Stimulated activated CD4-positive, alpha-beta T cell treated with anti-CD3 and anti-CD28 coated beads, Interleukin-2, amount 100 ng/mL, for 4 hours (primary cell): Measurements from ENCODE around the gene KLK13.

Experiments used
- DNase-seq: peaks from one replicate; pipeline ENCODE4 v3.0.0-alpha.2; 2020; ENCODE audit warnings: low read depth

Gene KLK13

DNA sequence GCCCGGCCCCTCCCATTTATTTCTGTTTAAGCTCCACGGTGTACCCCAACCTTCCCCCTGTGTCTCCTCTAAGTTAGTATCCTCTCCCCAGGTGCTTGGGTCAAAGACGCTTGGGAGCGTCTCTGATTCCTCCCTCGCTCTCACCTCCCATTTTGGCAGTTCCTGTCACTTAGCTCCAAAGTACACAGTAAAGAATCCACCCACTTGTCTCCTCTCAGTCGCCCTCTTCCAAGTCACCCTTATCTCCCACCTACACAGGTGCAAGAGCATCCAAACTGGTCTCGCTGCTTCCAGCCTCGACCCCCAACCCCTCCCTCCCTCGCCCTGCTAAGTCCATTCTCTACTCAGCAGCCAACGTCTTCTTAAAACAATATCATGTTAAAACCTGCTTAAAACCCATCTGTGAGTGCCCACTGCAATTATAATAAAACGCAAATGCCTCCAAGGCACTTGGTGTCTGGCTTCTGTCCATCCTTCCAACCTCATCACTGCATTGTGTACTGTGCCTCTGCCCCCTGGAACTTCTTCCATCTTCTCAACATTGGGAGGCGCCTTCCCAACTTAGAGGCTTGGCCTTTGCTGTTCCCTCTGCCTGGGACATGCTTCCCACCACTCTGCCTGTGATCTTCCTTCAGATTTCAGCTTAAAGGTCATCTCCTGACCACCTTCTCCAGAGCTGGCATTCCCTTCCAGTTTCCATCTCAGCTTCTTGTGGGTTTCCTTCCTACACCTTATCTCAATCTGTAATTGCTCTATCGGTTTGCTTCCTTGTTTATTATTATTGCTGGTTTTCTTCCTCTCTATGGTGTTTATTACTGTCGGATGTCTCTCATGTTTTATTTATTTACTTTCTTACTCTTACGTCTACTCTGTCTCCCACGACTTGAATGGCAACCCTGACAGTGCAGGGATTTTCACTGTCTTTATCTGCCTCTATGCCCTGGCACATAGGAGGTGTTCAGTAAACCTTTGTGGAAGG lies 27.3 kb upstream of the KLK13 start:
- no peak for DNase-seq

DNA sequence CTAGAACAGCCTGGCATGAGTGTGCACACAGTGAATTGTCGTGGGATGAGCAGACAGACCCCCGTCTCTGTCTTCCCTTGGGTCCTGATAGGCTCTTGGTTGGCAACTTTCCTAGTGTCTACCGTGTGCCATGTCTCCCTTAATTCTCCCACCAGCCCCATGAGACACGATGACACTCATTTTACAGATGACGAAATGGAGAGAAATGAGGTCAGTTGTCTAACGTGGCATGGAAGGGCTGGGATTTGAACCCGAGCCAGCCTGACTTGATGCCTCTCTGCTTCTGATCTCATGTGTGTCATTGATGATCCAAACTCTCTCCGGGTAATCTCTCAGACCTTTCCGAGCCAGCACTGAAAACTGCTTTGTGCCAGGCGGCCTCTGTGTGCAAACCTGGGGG lies 26.2 kb upstream of the KLK13 start:
- DNase-seq = no peak

DNA sequence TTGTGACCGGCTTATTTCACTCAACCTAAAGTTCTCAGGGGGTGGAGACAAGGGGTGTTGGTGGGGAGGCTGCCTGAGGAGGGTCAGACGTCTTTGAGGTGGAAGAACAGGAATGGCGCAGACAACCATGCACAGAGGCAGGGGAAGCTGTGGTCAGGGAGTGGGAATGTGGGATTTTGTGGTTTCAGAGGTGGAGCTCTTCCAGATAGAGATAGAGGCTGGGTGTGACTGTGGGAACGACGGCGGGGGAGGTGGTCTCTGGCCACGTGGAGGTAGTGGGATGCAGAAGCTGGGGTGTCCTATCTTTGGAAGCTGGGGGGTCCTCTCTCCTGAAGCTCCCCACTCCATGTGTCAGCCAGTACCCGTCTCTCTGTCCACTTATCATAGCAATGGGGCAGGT lies 25.6 kb upstream of the KLK13 start:
- no peak for DNase-seq

DNA sequence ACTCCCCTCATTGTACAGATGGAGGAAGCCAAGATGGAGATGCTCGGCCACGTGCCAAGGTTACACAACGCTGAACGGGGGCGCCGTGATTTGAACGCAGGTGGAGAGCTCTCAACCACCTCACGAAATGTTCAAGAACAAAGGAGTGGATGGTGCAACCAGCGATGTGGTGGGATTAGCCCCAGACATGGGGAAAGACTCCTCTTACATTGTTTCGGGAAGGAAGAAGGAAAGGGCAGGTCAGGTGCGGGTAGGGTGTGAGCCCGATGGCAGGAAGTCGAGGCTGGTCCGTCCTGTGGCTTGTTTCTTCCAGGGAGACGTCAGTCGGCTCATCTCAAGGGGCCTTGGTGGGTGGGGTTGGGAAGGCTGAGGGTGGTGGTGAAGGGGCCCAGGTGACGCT lies 24.9 kb upstream of the KLK13 start:
- no peak for DNase-seq

DNA sequence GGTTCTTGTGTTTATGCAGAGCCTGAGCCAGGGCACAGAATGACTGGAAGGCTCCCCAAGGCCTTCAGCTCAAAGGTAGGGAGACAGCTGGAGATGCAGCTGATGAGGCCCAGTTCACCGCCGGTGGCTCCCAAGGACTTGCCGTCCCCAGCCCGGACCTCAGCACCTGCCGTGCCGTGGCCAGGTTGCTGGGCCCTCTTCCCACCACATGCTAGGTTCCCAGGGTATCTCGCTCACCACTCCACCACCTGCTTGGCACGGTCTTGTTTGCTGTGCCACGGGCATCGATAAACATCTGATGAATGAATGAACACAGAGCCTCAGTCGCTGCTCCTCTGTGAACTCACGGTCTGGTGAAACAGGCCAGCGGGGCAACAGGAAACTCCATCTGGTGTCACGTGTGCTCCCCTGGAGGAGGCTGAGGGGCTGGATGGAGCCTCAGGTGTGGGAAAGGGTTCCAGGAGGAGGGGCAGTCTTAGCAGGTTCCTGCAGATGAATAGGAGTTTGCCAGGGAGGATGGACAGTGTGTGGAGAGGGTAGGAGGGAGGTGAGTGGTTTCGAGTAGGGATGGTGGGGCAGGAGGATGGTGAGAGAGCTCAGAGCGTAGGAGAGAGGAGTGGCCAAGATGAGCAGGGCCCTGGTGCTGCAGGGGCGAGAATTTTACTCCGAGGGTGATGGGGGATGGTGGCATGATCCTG lies 21.4 kb upstream of the KLK13 start:
- no peak for DNase-seq

DNA sequence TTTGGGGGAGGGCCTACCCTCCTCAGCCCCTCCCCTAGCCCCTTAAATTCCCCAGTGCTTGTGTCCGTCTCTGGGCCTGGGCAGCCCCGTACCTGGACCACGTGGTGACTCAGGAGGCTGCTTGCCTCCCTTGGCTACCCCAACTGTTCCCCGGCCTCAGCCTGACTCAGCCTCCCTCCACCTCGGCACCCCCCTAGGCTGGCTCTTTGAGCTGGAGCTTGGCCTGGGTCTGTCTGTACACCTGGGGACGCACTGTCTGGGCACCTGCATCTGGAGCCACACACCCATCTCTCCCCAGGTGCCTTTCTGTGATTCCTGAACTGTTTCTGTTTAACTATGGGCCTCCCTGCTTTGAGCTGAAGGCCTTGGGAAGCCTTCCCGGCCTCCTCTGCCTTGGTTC lies 19.6 kb upstream of the KLK13 start:
- no peak for DNase-seq

DNA sequence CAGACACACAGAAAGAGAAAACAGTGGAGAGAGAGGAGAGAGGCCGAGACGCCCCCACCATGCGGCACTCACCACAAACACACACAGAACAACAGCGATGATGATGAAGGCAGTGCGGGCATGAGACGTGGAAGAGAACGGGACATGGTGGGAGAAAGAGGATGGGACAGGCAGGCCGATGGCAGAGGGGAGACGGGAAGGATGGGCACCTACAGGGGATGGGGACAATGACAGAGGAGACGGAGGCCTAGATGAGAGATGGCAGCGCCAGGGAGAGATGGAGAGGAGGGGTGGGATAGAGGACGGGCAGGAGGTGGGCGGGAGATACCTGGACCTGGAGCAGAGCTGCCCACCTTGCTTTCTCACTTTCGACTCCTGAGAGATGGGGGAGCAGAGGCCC lies 18.9 kb upstream of the KLK13 start:
- no peak for DNase-seq

DNA sequence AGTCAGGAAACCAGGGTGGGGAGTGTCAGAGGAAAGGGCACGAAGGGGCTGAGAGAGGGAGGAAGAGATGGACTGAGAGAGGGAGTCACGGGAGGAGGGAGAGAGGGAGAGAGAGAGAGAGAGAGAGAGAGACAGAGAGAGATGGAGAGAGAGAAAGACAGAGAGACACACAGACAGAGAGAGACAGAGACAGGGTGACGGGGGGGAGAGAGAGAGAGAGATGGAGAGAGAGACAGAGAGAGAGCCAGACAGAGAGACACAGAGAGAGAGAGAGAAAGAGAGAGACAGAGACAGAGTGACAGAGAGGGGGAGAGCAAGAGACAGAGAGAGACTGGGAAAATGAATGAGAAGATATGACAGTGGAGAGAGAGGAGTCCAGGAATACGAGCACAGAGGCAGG lies 18.3 kb upstream of the KLK13 start:
- DNase-seq = no peak

DNA sequence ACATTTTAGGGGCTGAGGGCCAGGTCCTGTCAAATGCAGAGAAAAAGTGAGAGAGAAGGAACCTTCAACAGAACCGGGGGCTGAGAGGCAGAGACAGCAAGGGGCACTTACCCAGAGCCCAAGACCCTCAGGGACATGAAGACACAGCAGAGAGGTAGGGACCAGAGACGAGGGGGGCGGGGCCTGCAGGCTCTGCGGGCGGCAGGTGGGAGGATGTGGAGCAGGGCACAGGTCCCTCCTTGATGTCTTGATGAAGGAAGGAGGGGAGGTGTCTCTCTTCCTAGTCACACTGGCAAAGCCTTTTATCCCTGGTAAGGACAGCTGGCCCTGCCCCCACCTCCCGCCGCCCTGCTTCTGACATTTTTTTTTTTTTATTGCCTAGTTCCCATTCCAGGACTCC lies 17.7 kb upstream of the KLK13 start, which contains the start of gene KLK14:
Gene KLK14 (minus strand): TSS at position 277 of the 400 bp plus-strand sequence. CDS start 273 bp downstream, at position 4.
- DNase-seq = no peak

DNA sequence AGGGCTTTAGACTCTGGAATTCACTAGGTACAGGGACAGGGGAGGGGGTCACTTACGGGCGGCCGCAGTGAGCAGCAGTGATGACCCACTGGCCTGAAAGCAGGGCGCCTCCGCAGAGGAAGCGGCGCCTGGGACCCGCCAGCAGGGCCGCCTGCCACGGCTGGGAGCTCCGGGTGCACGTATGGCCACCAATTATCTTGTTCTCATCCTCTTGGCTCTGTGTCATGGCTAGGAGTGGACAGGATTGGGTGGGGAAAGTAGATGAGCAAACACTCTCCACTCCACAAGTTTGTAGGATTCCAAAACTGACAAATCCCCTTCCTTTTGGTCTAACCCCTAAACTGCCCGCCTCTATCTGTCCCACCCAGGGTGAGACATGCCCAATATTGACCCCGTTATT lies 16.6 kb upstream of the KLK13 start:
- DNase-seq = no peak

DNA sequence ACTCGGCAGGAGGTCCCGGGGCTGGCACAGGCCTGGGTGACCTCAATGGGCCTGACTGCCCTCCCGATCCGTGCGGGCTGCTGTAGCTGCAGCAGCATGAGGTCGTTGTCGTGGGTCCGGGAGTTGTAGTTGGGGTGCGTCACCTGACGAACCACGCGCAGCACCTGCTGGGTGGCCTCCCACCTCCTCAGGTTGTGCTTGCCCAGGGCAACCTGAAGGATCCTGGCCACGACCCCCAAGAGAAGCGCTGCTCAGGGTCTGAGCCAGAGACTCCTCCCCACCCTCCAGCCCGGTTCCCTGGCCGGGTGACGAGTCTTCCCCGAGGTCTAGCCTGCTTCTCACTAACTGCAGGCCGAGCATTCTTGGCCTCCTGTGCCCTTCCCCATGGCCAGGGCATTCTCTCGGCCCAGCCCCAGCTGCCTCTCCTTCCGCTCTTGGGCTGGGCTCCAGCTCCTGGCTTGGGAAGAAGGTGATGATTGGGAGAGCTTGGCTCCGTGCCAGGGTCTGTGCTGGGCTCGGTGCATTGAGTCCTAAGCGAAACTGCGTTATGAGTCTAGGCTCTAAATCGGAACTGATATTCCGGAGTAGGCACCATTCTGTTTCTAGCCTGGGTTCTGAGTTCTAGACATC lies 14.7 kb upstream of the KLK13 start:
- no peak for DNase-seq

DNA sequence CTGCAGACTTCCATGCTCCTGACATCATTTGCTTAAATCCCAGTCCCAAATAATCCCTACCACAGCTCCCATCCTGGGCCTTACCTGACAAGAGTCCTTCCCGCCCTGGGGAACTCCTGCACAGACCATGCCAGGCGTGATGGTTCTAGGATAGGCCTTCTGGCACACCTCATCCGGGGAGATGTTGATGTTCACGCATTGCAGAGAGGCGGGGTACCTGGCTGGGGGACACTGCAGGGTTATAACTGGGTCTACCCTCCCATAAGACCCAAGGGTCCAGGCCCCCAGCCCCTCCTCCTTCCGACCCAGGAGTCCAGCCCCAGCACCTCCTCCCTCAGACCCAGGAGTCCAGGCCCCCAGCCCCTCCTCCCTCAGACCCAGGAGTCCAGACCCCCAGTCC lies 13.8 kb upstream of the KLK13 start:
- DNase-seq = no peak

DNA sequence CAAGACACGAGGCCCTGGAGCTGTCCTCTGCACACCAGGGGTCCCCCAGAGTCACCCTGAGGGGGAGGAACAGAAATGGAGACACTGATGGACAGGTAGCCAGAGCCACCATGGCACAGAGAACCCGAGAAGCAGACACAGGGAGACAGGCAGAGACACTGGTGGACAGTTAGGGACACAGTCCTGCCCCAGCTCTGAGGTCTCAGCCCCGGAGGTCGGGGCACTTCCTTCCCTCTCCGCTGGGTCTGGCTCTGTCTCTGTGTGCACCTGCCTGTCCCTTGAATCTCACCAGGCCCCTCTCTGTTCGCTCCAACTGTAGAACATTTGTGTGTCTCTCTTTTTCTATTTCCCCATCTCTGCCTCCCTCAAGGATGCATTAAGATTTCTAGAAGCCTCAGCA lies 13.2 kb upstream of the KLK13 start:
- DNase-seq = no peak

DNA sequence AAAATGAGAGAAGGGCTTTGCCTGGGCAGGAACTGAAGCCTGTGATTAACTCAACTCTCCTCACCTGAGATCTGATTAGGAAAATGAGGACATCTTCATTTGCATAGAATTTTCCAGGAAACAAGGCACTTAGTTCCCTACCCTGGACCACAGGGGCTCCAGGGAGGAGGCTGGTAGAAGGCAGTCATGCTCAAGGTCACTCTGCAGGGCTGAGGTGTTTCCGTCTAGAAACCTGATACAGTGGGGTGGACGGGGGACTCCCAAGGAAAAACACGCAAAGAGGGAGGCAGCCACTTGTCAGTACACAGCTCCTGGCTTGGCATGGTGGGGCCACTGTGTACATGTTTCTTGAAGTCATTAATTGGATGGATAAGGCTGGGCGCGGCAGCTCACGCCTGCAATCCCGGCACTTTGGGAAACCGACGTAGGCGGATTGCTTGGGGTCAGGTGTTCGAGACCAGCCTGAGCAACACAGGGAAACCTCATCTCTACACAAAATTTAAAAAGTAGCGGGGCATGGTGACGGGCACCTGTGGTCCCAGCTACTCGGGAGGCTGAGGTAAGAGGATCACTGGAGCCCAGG lies 11.8 kb upstream of the KLK13 start:
- DNase-seq = no peak

DNA sequence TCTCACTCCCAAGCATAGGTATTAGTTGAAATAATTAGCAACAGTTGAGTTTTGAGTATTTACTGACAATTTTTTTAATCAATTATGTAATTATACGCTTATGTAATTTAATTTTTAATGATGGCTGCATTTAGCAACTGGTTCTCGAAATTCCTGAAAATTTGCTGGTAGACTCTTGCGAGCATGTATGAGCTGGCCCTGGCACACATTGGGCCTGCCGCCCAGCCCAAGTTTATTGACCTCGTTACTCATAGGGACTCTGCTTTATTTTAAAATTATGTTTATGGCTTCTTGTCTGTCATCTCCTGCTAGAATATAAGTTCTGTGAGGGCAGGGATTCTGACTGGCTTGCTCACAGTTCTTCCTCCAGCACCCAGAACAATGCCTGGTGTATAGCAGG lies 11.1 kb upstream of the KLK13 start:
- DNase-seq = no peak

DNA sequence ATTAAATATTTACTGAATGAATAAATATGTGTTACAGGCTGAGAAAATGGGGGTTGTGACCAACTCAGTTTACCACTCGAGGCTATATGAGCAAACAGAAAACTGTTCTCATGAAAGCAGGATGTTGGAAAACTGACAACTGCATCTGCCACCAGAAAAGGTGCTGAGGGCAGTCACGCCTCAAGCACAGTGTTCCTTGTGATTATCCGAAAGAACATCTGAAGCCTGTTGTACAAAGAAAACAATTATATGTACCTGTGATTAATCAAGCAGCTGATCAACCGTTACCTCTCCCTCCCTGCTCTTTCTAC lies 6.2 kb upstream of the KLK13 start:
- DNase-seq = no peak

DNA sequence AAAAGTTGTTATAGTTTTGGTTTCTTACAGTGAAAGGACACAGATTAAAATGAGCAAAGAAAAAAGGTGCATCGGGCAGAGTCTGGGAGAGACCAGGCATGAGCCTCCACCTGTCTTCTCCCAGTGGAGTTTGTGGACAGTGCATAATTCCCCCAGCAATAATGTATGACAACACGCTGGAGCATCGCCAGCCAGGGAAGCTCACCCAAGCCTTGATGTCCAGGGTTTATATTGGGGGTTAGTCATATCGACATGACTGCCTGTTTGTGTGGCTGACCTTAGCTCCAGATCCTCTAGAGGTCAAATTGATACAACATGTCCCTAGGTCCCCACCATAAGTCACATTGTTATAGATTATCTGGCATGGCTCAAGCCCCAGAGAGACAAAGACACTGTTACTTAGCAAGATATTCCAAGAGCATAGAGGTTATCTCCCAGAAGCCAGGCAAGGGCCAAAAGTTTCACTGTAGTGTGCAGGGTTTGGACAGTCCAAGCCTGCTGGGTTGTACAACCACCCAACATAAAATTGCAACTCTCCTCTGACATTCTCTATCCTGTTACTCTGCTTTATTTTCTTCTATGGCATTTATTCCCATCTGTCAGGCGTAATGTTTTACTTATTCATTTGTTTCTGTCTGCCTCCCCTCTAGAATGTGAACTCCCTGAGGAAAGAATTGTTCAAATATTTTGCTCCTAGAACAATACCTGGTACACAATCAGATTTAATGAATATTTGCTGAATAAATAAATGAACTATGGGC lies 5.6 kb upstream of the KLK13 start:
- no peak for DNase-seq

DNA sequence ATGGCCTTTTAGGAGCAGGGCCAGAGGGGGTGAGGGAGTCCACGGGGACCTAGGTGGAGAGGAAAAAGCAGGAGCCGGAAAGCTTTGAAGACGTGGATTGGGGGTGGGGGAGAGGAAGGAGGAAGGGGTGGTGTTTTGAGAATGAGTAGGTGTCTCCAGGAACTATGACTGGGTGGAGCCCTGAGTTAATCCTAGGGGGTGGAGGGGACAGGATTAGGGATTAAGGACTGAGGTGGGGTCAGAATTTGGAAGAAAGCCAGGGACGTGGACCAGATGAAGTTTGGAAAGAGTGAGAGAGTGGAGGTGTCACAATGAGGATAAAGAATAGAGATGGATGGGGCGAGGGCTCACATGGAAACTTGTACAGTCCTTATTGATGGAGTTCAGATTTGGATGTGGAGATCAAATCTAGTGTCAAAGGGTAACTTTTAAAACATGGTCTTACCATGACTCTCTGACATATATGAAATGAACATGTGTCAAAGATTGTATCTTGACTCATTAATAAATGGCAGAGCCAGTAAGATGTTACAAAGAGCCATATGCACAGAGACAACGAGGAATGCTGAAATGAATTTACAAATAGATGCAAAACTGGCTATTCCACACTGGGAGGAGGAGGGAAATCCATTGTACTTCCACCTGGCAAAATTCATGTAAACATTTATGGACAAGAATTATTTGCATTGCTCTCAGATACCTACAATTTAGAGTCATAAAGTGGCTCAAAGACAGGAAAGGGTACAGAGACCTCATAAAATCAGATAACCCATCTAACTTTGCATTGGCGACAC lies 1.7 kb upstream of the KLK13 start:
- DNase-seq = no peak

DNA sequence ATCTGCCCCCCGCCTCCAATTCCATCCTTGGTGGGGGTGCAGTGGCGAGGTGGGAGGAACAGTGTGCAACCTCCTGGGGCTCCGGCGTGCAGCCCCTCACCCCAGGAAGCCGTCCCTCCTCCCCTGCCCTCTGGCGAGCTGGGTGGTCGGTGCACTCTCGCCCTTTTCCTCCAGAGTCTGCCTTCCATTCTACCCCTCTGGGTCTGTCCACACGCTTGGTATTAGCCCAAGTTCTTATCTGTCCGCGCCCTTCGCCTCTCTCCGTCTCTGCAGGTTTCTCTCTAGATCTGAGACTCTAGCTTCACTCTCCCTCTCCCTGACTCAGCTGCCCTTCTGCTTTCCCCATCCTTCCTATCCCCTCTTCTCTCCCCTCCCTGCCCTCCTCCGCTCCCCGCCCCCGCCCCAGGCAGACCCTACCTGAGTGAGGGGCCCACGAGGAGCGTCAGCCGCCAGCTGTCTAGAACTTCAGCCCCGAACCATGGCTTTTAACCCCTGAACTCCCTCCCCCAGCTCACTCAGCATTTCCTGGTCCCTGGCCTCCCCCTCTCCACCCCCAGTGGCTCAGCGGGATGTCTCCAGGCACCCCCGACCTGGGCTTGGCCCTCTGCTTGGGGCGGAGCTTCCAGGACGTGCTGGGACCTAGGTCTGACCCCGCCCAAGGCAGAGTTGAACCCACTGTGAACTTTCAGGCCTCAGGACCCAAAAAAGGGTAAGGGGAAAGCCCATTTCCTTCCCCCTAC lies 499 bp upstream of the KLK13 start:
- DNase-seq = no peak

DNA sequence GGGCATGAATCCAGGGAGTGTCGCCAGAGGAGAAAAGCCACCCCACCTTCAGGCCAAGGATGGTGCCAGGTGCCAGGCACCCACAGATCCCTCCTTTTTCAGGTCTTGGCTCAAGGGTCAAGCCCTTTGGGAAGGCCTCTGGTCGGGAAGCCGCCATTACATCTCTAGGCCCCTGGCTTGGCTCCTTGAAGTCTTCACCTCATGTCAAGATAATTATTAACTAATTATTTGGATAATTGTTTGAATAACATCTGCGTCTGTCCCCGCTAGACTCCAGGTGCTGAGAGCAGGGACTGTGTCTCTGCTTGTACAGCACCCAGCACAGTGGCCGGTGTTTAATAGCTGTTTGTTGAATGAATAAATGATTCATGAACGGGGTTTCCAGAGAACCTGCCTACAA lies 1.2 kb downstream of the KLK13 start:
- DNase-seq = no peak
